Activated B cell treated with CpG ODN at 0.5 μM for 24 hours (primary cell): ENCODE results near the gene PTPN7. TPM values are rescaled to one million over a fixed set of nuclear protein-coding genes. Genes with fewer than 3 reads are reported as not detected.
A peak's percentile ranks its signal among the peaks of the same experiment; 100 is the strongest.

ENCODE experiments used
- ATAC-seq: fragments of 200-7000 bp; cut with Tn5 transposase; one replicate; pipeline ENCODE4 v1.10.0; 2021; ENCODE audit warnings: low read depth, mild to moderate bottlenecking, moderate library complexity
- CTCF ChIA-PET: fragments of 350-600 bp; sonication (Branson Sonifier 250); formaldehyde crosslinking; loops from one replicate; lab custom pipeline; 2021; ENCODE audit warnings: antibody characterized with exemption; lab: Charles Lee
- POLR2A ChIA-PET: fragments of 350-600 bp; sonication (Branson Sonifier 250); formaldehyde crosslinking; loops from one replicate; lab custom pipeline; 2021; ENCODE audit warnings: antibody characterized with exemption; lab: Charles Lee
- DNase-seq: peaks from one replicate; pipeline ENCODE4 v3.0.0; 2022
- H3K27ac Mint-ChIP-seq: one replicate; pipeline ENCODE4 v1.8.0; 2020; ENCODE audit warnings: mixed read lengths
- H3K27me3 Mint-ChIP-seq: one replicate; pipeline ENCODE4 v1.8.0; 2021; ENCODE audit warnings: mixed read lengths
- H3K36me3 Mint-ChIP-seq: one replicate; pipeline ENCODE4 v1.8.0; 2021; ENCODE audit warnings: low read depth, mixed read lengths
- H3K4me1 Mint-ChIP-seq: one replicate; pipeline ENCODE4 v1.8.0; 2021; ENCODE audit warnings: mixed read lengths
- H3K4me3 Mint-ChIP-seq: one replicate; pipeline ENCODE4 v1.8.0; 2020; ENCODE audit warnings: mild to moderate bottlenecking, mixed read lengths
- H3K9me3 Mint-ChIP-seq: one replicate; pipeline ENCODE4 v1.8.0; 2020; ENCODE audit warnings: mixed read lengths
- CTCF ChIP-seq: fragments of 200-600 bp; IDR thresholded peaks from one replicate; pipeline ENCODE4 v1.8.0; 2022; ENCODE audit warnings: antibody characterized with exemption, mild to moderate bottlenecking
- intact Hi-C: fragments of 100-400 bp; cut with micrococcal nuclease; formaldehyde crosslinking; loops from one replicate; pipeline ENCODE4 v1.15.1; 2024
- total RNA-seq: library from RNA; stranded (reverse); gene quantifications from 2 replicates; pipeline ENCODE4 v1.2.3, GENCODE V29; 2022

The PTPN7 gene
- total RNA-seq, 1 donor from 2014 or later, result 31.0 TPM

GRCh38 chr1:202140833-202141232 lies 19.6 kb downstream of the PTPN7 start:
- Mint-ChIP-seq H3K4me1 (peaks cover 39% of the 10 kb centered on the region), H3K27me3 (no peaks in the 10 kb centered on the region), H3K27ac (no peak overlapping the region), H3K36me3 (peaks cover 39% of the 10 kb centered on the region), H3K4me3 (no peak overlapping the region), H3K9me3 (no peaks in the 10 kb centered on the region)
- DNase-seq (no peak), ATAC-seq (no peak)
- intact Hi-C loops, result loop anchor here (10.0 kb wide), 1 partner anchor 884 kb away; the partner anchor contains the start of gene PPFIA4
- ChIA-PET POLR2A (no interaction called here), CTCF (no interaction called here)
- TF ChIP-seq CTCF, result no peak

GRCh38 chr1:202135221-202135721 lies 25.1 kb downstream of the PTPN7 start:
- Mint-ChIP-seq H3K4me3 (no peak overlapping the region), H3K27me3 (no peaks in the 10 kb centered on the region), H3K27ac (no peak overlapping the region), H3K36me3 (peaks cover 68% of the 10 kb centered on the region), H3K4me1 (peaks cover 4% of the 10 kb centered on the region), H3K9me3 (no peaks in the 10 kb centered on the region)
- CTCF ChIA-PET, result interaction anchor here (0.7 to 2.2 kb wide), 13 partner anchors 20 to 275 kb away, joined by 3 to 10 read pairs (median 3); partner anchors contain the start of gene PTPN7
- TF ChIP-seq CTCF, result peak; percentile 49
- DNase-seq (peak; percentile 40), ATAC-seq (peak; percentile 97)
- intact Hi-C loops, result loop anchor here (1.0 to 2.0 kb wide), 5 partner anchors 8 to 257 kb away; no protein-coding TSS in a partner anchor
- POLR2A ChIA-PET, result no interaction called here

GRCh38 chr1:202134645-202135172 lies 25.7 kb downstream of the PTPN7 start:
- H3K27ac Mint-ChIP-seq, result no peak overlapping the region
- DNase-seq (no peak), ATAC-seq (no peak)
- H3K9me3 Mint-ChIP-seq, result no peaks in the 10 kb centered on the region
- ChIA-PET POLR2A (no interaction called here), CTCF (interaction anchor here (1.0 to 2.2 kb wide), 10 partner anchors 15 to 239 kb away, joined by 3 to 10 read pairs (median 5); partner anchors contain the start of gene PTPN7)
- intact Hi-C loops, result loop anchor here (1.0 to 2.0 kb wide), 5 partner anchors 9 to 256 kb away; no protein-coding TSS in a partner anchor
- H3K4me3 Mint-ChIP-seq, result no peak overlapping the region
- H3K4me1 Mint-ChIP-seq, result peaks cover 3% of the 10 kb centered on the region
- TF ChIP-seq CTCF, result no peak
- peaks cover 68% of the 10 kb centered on the region for H3K36me3 Mint-ChIP-seq
- no peaks in the 10 kb centered on the region for H3K27me3 Mint-ChIP-seq

GRCh38 chr1:202133989-202134388 lies 26.4 kb downstream of the PTPN7 start:
- POLR2A ChIA-PET, result no interaction called here
- Mint-ChIP-seq H3K4me1 (peaks cover 1% of the 10 kb centered on the region), H3K27ac (no peak overlapping the region), H3K36me3 (peaks cover 66% of the 10 kb centered on the region), H3K4me3 (no peak overlapping the region), H3K27me3 (no peaks in the 10 kb centered on the region), H3K9me3 (no peaks in the 10 kb centered on the region)
- TF ChIP-seq CTCF, result no peak
- CTCF ChIA-PET, result interaction anchor here (1.0 to 2.2 kb wide), 7 partner anchors 14 to 238 kb away, joined by 3 to 10 read pairs (median 6); no protein-coding TSS in a partner anchor
- intact Hi-C loops, result loop anchor here (2.0 kb wide), 1 partner anchor 135 kb away; no protein-coding TSS in a partner anchor
- no peak for DNase-seq
- ATAC-seq, result no peak

- H3K36me3 Mint-ChIP-seq, result peaks cover 63% of the 10 kb centered on the region
- no peaks in the 10 kb centered on the region for H3K4me1 Mint-ChIP-seq
- no peak for TF ChIP-seq CTCF
- H3K4me3 Mint-ChIP-seq, result no peak overlapping the region
- CTCF ChIA-PET, result interaction anchor here (1.0 kb wide), 1 partner anchor 21 kb away, joined by 3 read pairs; no protein-coding TSS in a partner anchor
- no peak overlapping the region for H3K27ac Mint-ChIP-seq
- no peaks in the 10 kb centered on the region for H3K27me3 Mint-ChIP-seq
- ATAC-seq (no peak), DNase-seq (no peak)
- no peaks in the 10 kb centered on the region for H3K9me3 Mint-ChIP-seq
- POLR2A ChIA-PET, result no interaction called here
- intact Hi-C loops, result no loop called here
These were observed 26.9 kb downstream of the PTPN7 start for GRCh38 chr1:202133496-202133895.
